AG20443 (cell line): ENCODE data around the gene PPARG.
"Not testable (repeated sequence)": the region's sequence is repeated elsewhere in the genome, so short reads cannot be mapped to it uniquely, and the experiment has no call there.

Experiments used
- DNase-seq: peaks from one replicate; pipeline ENCODE4 v3.0.0; 2012; ENCODE audit warnings: low spot score, mixed read lengths

Gene PPARG

GRCh38 chr3:12443781-12444522, 155.1 kb downstream of the PPARG start:
- no peak for DNase-seq

- DNase-seq = no peak
Observed at GRCh38 chr3:12444582-12445471, 156.0 kb downstream of the PPARG start.

- no peak for DNase-seq
Observed at GRCh38 chr3:12445523-12446240, 156.8 kb downstream of the PPARG start.

GRCh38 chr3:12446298-12446697, 157.4 kb downstream of the PPARG start:
- no peak for DNase-seq

- no peak for DNase-seq
Observed at GRCh38 chr3:12447075-12447474, 158.2 kb downstream of the PPARG start.

- not testable (repeated sequence) for DNase-seq
Observed at GRCh38 chr3:12448404-12449202, 159.7 kb downstream of the PPARG start.

GRCh38 chr3:12449889-12450682, 161.2 kb downstream of the PPARG start:
- DNase-seq = no peak

- DNase-seq = no peak
Observed at GRCh38 chr3:12451481-12451880, 162.6 kb downstream of the PPARG start.

- DNase-seq = no peak
Observed at GRCh38 chr3:12451960-12452359, 163.1 kb downstream of the PPARG start.

- DNase-seq = no peak
Observed at GRCh38 chr3:12452361-12453330, 163.8 kb downstream of the PPARG start.

- DNase-seq = peak; percentile 40
Observed at GRCh38 chr3:12454076-12454815, 165.4 kb downstream of the PPARG start.

- DNase-seq = no peak
Observed at GRCh38 chr3:12454816-12455121, 165.9 kb downstream of the PPARG start.

- DNase-seq = no peak
Observed at GRCh38 chr3:12455740-12456139, 166.9 kb downstream of the PPARG start.

- DNase-seq = no peak
Observed at GRCh38 chr3:12456441-12456840, 167.6 kb downstream of the PPARG start.

GRCh38 chr3:12457380-12457779, 168.5 kb downstream of the PPARG start:
- not testable (repeated sequence) for DNase-seq

GRCh38 chr3:12458901-12459300, 170.0 kb downstream of the PPARG start:
- DNase-seq = no peak

- no peak for DNase-seq
Observed at GRCh38 chr3:12460127-12460526, 171.3 kb downstream of the PPARG start.

GRCh38 chr3:12461097-12461649, 172.3 kb downstream of the PPARG start:
- no peak for DNase-seq
